ENCODE data around the gene SOCS6. TPM values are rescaled to one million over a fixed set of nuclear protein-coding genes. Genes with fewer than 3 reads are reported as not detected.

The SOCS6 gene
- total and polyA plus RNA-seq, 8 donors, result 4.4 to 56.7 (median 14.0) TPM

GRCh38 chr18:70271742-70272141 is 17.1 kb upstream of the SOCS6 start:
- H3K4me1 ChIP-seq, result no peaks in the 10 kb centered on the region
- no peak overlapping the region for H3K4me3 ChIP-seq
- WGBS, 5 donors, result 87% methylated on average over 3 of the region's 3 CpGs
- TF ChIP-seq EP300 (IDR thresholded peaks at IDR 0.05) (no peak), POLR2A (IDR thresholded peaks at IDR 0.05) (no peak), POLR2AphosphoS5 (IDR thresholded peaks at IDR 0.05) (no peak)
- TF ChIP-seq, protein P1, sequence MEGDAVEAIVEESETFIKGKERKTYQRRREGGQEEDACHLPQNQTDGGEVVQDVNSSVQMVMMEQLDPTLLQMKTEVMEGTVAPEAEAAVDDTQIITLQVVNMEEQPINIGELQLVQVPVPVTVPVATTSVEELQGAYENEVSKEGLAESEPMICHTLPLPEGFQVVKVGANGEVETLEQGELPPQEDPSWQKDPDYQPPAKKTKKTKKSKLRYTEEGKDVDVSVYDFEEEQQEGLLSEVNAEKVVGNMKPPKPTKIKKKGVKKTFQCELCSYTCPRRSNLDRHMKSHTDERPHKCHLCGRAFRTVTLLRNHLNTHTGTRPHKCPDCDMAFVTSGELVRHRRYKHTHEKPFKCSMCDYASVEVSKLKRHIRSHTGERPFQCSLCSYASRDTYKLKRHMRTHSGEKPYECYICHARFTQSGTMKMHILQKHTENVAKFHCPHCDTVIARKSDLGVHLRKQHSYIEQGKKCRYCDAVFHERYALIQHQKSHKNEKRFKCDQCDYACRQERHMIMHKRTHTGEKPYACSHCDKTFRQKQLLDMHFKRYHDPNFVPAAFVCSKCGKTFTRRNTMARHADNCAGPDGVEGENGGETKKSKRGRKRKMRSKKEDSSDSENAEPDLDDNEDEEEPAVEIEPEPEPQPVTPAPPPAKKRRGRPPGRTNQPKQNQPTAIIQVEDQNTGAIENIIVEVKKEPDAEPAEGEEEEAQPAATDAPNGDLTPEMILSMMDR (IDR thresholded peaks at IDR 0.05), result no peak
- H3K27me3 ChIP-seq, result no peaks in the 10 kb centered on the region
- intact Hi-C loops (cut with DNase I; ENCODE audit: low total_unique reads), result no loop called here
- H3K27ac ChIP-seq, result no peak overlapping the region
- H3K9me3 ChIP-seq, result peaks cover 4 to 31% (median 18%) of the 10 kb centered on the region in 4 donors
- DNase-seq, result no peak
- H3K36me3 ChIP-seq, result no peaks in the 10 kb centered on the region

DNA sequence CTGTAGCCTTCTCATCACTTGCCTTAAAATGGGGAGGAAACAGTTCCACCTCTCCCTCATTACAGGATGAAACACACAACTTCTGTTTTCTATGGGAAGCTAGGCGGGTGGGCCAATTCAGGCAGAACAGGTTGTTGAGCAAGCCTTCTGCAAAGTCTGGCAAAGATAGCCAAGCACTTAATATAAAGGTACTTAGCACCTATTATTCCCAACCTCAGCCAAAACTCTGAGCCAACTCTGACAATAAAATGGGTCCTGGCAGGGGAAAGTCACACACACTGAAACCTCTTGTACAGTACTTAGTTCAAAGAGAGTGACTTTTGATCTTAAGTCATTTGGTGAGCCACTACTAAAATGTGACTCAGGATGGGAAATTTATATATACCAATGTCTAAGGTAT is 15.8 kb upstream of the SOCS6 start:
- no peak for DNase-seq
- Histone ChIP-seq H3K36me3 (no peaks in the 10 kb centered on the region), H3K9me3 (peaks cover 4 to 31% (median 18%) of the 10 kb centered on the region in 4 donors), H3K4me3 (no peak overlapping the region), H3K27me3 (no peaks in the 10 kb centered on the region), H3K27ac (no peak overlapping the region), H3K4me1 (no peaks in the 10 kb centered on the region)
- intact Hi-C loops (cut with DNase I; ENCODE audit: low total_unique reads), result no loop called here
- no peak for TF ChIP-seq POLR2A (IDR thresholded peaks at IDR 0.05)
- no peak for TF ChIP-seq POLR2AphosphoS5 (IDR thresholded peaks at IDR 0.05)
- no peak for TF ChIP-seq EP300 (IDR thresholded peaks at IDR 0.05)
- TF ChIP-seq, protein P1 (IDR thresholded peaks at IDR 0.05), result no peak
- WGBS, 5 donors, result 46 to 77% (median 67%) methylated on average over 1 of the region's 1 CpG

DNA sequence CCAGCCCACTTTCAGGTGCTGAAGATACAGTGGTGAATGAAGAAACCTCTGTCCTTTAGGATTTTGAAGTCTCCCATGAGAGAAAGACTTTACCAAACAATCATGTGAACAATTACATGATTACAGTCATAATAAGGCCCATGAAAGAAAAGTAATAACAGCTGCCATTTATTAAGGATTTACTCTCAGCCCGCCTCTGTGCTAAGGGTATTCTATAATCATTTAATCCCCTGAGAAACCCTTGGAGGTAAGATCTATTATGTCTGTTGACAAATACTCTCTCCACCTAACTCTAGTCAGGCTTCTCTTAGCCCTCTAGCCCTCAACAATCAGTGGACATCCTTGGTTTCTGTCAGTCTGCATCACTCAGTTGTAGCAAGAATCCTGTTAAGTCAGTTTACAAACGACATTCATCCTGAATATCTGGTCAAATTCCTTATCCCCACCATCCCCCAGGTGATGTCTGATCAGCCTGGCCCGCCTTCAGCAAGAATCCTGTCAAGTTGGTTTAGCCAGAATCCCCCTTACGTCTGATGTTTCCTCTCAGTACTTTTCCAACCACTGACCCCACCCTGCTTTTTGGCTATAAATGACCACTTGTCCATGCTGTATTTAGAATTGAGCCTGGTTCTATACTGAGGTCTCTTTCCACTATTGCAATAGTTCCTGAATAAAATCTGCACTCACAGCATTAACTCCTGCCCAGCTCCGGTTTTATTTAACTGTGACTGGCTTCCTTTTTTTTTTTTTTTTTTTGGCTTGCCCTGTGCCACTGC is 12.2 kb upstream of the SOCS6 start:
- 67 to 76% (median 73%) methylated on average over 5 of the region's 5 CpGs for WGBS, 5 donors
- H3K4me1 ChIP-seq, result no peaks in the 10 kb centered on the region
- H3K9me3 ChIP-seq, result peaks cover 0 to 25% (median 13%) of the 10 kb centered on the region in 4 donors
- no peaks in the 10 kb centered on the region for H3K36me3 ChIP-seq
- no peak overlapping the region for H3K4me3 ChIP-seq
- no peak overlapping the region for H3K27ac ChIP-seq
- intact Hi-C loops (cut with DNase I; ENCODE audit: low total_unique reads), result no loop called here
- TF ChIP-seq, protein P1 (IDR thresholded peaks at IDR 0.05), result no peak
- TF ChIP-seq POLR2A (IDR thresholded peaks at IDR 0.05) (no peak), EP300 (IDR thresholded peaks at IDR 0.05) (no peak), POLR2AphosphoS5 (IDR thresholded peaks at IDR 0.05) (no peak)
- no peaks in the 10 kb centered on the region for H3K27me3 ChIP-seq
- DNase-seq, result no peak

DNA sequence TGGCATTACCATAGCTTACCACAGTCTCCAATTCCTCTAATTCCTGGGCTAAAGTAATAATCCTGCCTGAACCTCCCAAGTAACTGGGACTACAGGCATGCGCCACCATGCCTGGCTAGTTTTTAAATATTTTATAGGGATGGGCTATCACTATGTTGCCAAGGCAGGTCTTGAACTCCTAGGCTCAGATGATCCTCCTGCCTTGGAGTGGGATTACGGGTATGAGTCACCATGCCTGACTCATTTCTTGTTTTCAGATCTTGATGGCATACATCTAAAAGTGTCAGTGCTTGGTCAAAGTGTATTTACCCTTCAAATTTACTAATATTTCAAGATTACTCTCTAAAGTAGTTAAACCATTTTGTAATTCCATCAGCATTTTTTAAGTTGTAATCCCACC is 9.4 kb upstream of the SOCS6 start:
- no peak for TF ChIP-seq POLR2A (IDR thresholded peaks at IDR 0.05)
- no peak for TF ChIP-seq POLR2AphosphoS5 (IDR thresholded peaks at IDR 0.05)
- TF ChIP-seq, protein P1 (IDR thresholded peaks at IDR 0.05), result no peak
- no peak for TF ChIP-seq EP300 (IDR thresholded peaks at IDR 0.05)
- Histone ChIP-seq H3K27ac (no peak overlapping the region), H3K27me3 (no peaks in the 10 kb centered on the region), H3K9me3 (peaks cover 0 to 6% (median 0%) of the 10 kb centered on the region in 4 donors), H3K4me1 (no peaks in the 10 kb centered on the region), H3K36me3 (no peaks in the 10 kb centered on the region), H3K4me3 (no peak overlapping the region)
- WGBS, 5 donors, result 86 to 97% (median 93%) methylated on average over 2 of the region's 2 CpGs
- intact Hi-C loops (cut with DNase I; ENCODE audit: low total_unique reads), result no loop called here
- no peak for DNase-seq
